HL-60/S4 (cell line): ENCODE measurements around the gene HSPA4L.

ENCODE experiments used
- in situ Hi-C: fragments of 300-500 bp; cut with MboI; formaldehyde crosslinking; loops from 2 replicates; pipeline ENCODE4 v1.14.3; 2022; ENCODE audit warnings: low sequenced_read_pairs

Gene HSPA4L

GRCh38 chr4:127782275-127783025 lies at the start of gene HSPA4L:
HSPA4L (plus strand) TSS chr4:127782322; CDS start chr4:127782551, 229 bp downstream.
- in situ Hi-C loops = no loop called here

- in situ Hi-C loops = loop anchor here (25.0 kb wide), 1 partner anchor 120 kb away; no protein-coding TSS in a partner anchor
These were observed 49.3 kb upstream of the HSPA4L start for GRCh38 chr4:127732623-127733328.

- in situ Hi-C loops = loop anchor here (25.0 kb wide), 1 partner anchor 123 kb away; no protein-coding TSS in a partner anchor
These were observed 47.1 kb upstream of the HSPA4L start for GRCh38 chr4:127734976-127735375.

GRCh38 chr4:127737295-127737694 lies 44.8 kb upstream of the HSPA4L start:
- in situ Hi-C loops = loop anchor here (25.0 kb wide), 1 partner anchor 125 kb away; no protein-coding TSS in a partner anchor

- in situ Hi-C loops = loop anchor here (25.0 kb wide), 1 partner anchor 129 kb away; no protein-coding TSS in a partner anchor
These were observed 40.9 kb upstream of the HSPA4L start for GRCh38 chr4:127741247-127741646.

- in situ Hi-C loops = loop anchor here (25.0 kb wide), 1 partner anchor 136 kb away; no protein-coding TSS in a partner anchor
These were observed 34.2 kb upstream of the HSPA4L start for GRCh38 chr4:127747883-127748282.

- in situ Hi-C loops = loop anchor here (25.0 kb wide), 1 partner anchor 137 kb away; no protein-coding TSS in a partner anchor
These were observed 33.2 kb upstream of the HSPA4L start for GRCh38 chr4:127748957-127749356.

GRCh38 chr4:127756906-127757305 lies 25.2 kb upstream of the HSPA4L start:
- in situ Hi-C loops = no loop called here

- in situ Hi-C loops = no loop called here
These were observed 22.8 kb upstream of the HSPA4L start for GRCh38 chr4:127759228-127759820.

- in situ Hi-C loops = no loop called here
These were observed 22.2 kb upstream of the HSPA4L start for GRCh38 chr4:127759893-127760292.

- in situ Hi-C loops = no loop called here
These were observed 10.4 kb upstream of the HSPA4L start for GRCh38 chr4:127771535-127772275.

GRCh38 chr4:127772769-127773671 lies 9.1 kb upstream of the HSPA4L start:
- in situ Hi-C loops = no loop called here

GRCh38 chr4:127775843-127776242 lies 6.3 kb upstream of the HSPA4L start:
- in situ Hi-C loops = no loop called here

GRCh38 chr4:127776620-127777019 lies 5.5 kb upstream of the HSPA4L start:
- in situ Hi-C loops = no loop called here

GRCh38 chr4:127777487-127777886 lies 4.6 kb upstream of the HSPA4L start:
- in situ Hi-C loops = no loop called here

- in situ Hi-C loops = no loop called here
These were observed 4.0 kb upstream of the HSPA4L start for GRCh38 chr4:127778102-127778501.

GRCh38 chr4:127780598-127780997 lies 1.5 kb upstream of the HSPA4L start:
- in situ Hi-C loops = no loop called here

- in situ Hi-C loops = no loop called here
These were observed 660 bp upstream of the HSPA4L start for GRCh38 chr4:127781300-127782024.

GRCh38 chr4:127782025-127782274 lies 172 bp upstream of the HSPA4L start:
- in situ Hi-C loops = no loop called here
